ENCODE data around the gene DOK3.

GRCh38 chr5:177473443-177474001 lies 36.1 kb downstream of the DOK3 start, which contains the start of gene DBN1:
- TF ChIP-seq, protein P1, sequence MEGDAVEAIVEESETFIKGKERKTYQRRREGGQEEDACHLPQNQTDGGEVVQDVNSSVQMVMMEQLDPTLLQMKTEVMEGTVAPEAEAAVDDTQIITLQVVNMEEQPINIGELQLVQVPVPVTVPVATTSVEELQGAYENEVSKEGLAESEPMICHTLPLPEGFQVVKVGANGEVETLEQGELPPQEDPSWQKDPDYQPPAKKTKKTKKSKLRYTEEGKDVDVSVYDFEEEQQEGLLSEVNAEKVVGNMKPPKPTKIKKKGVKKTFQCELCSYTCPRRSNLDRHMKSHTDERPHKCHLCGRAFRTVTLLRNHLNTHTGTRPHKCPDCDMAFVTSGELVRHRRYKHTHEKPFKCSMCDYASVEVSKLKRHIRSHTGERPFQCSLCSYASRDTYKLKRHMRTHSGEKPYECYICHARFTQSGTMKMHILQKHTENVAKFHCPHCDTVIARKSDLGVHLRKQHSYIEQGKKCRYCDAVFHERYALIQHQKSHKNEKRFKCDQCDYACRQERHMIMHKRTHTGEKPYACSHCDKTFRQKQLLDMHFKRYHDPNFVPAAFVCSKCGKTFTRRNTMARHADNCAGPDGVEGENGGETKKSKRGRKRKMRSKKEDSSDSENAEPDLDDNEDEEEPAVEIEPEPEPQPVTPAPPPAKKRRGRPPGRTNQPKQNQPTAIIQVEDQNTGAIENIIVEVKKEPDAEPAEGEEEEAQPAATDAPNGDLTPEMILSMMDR (IDR thresholded peaks at IDR 0.05; ENCODE audit: poor library complexity), result no peak
- TF ChIP-seq EZH2 (IDR thresholded peaks at IDR 0.05; ENCODE audit: borderline replicate concordance), result no peak
